Neural cell (in vitro differentiated cells): ENCODE data around the gene ILF2.

Experiments
- EP300 ChIP-seq: fragments of 450-650 bp; conservative IDR thresholded peaks from 2 replicates; pipeline ENCODE4 v1.6.1; 2014; ENCODE audit warnings: antibody characterized with exemption, mild to moderate bottlenecking, moderate library complexity; ENCODE audit not compliant: poor library complexity, severe bottlenecking
- EZH2 ChIP-seq: fragments of 200-600, 300-800 bp; shearing (Covaris generic), sonication (generic); IDR thresholded peaks from 2 replicates; pipeline ENCODE4 v1.6.1; 2014; ENCODE audit warnings: antibody characterized with exemption, low read length, borderline replicate concordance, mild to moderate bottlenecking; ENCODE audit not compliant: insufficient read depth, poor library complexity, severe bottlenecking
- MXI1 ChIP-seq: fragments of 450-650 bp; conservative IDR thresholded peaks from 2 replicates; pipeline ENCODE4 v1.6.1; 2014; ENCODE audit warnings: antibody characterized with exemption, mild to moderate bottlenecking; ENCODE audit not compliant: poor library complexity, severe bottlenecking
- POLR2AphosphoS5 ChIP-seq: IDR thresholded peaks from 2 replicates; pipeline ENCODE4 v1.6.1; 2012
- TF ChIP-seq, protein P1 (sequence below): fragments of 450-650 bp; IDR thresholded peaks from 2 replicates; pipeline ENCODE4 v1.5.1; 2014; ENCODE audit warnings: antibody characterized with exemption, mild to moderate bottlenecking, moderate library complexity; ENCODE audit not compliant: poor library complexity, severe bottlenecking

DNA sequence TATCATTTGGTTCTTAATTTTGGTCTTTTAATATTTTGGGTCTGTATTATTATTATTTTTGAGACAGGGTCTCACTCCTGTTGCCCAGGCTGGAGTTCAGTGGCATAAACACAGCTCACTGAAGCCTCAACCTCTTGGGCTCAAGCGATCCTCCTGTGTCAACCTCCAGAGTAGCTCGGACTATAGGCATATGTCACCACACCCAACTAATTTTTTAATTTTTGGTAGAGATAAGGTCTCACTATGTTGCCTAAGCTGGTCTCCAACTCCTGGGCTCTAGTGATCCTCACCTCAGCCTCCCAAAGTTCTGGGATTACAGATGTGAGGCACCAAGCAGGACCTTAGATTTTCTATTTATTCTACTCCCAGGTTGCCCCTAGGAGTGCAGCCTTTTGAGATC is 2.7 kb upstream of the ILF2 start:
- TF ChIP-seq EZH2: no peak
- TF ChIP-seq, protein P1, sequence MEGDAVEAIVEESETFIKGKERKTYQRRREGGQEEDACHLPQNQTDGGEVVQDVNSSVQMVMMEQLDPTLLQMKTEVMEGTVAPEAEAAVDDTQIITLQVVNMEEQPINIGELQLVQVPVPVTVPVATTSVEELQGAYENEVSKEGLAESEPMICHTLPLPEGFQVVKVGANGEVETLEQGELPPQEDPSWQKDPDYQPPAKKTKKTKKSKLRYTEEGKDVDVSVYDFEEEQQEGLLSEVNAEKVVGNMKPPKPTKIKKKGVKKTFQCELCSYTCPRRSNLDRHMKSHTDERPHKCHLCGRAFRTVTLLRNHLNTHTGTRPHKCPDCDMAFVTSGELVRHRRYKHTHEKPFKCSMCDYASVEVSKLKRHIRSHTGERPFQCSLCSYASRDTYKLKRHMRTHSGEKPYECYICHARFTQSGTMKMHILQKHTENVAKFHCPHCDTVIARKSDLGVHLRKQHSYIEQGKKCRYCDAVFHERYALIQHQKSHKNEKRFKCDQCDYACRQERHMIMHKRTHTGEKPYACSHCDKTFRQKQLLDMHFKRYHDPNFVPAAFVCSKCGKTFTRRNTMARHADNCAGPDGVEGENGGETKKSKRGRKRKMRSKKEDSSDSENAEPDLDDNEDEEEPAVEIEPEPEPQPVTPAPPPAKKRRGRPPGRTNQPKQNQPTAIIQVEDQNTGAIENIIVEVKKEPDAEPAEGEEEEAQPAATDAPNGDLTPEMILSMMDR: no peak
- TF ChIP-seq MXI1: no peak
- no peak for TF ChIP-seq EP300
- TF ChIP-seq POLR2AphosphoS5: no peak
